ENCODE data around the gene TULP4.
A peak's percentile ranks its signal among the peaks of the same experiment; 100 is the strongest.

TULP4 gene

GRCh38 chr6:158309814-158310213 is 2.5 kb upstream of the TULP4 start:
- Mint-ChIP-seq H3K4me1 (peaks cover 7% of the 10 kb centered on the region), H3K9me3 (no peaks in the 10 kb centered on the region), H3K4me3 (no peak overlapping the region), H3K27ac (no peak overlapping the region), H3K27me3 (no peaks in the 10 kb centered on the region)
- DNase-seq (no peak), ATAC-seq (no peak)

DNA sequence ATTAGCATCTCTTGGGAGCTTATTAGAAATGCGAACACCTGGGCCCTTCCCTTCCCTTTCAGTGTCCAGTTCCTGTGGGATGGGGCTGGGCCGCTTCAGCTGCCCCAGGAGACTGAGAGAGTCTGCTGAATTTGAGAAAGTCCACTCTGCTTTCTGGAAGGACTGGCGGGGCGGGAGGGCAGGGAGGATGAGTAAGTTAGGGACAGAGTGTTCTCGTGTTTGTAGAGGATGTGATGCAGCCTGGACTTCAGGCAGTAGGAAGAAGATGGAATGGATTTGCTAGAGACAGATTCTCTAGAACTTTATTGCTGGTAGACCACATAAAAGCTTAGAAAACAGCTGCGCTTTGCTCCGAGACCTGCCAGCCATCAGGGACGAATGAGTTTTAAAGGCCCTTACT is 1.1 kb upstream of the TULP4 start:
- H3K4me3 Mint-ChIP-seq = no peak overlapping the region
- H3K27ac Mint-ChIP-seq = peak overlapping the region; percentile 0 to 10
- DNase-seq (no peak), ATAC-seq (no peak)
- peaks cover 0 to 10% of the 10 kb centered on the region in 2 donors for H3K9me3 Mint-ChIP-seq
- peaks cover 7% of the 10 kb centered on the region for H3K4me1 Mint-ChIP-seq
- no peaks in the 10 kb centered on the region for H3K27me3 Mint-ChIP-seq

GRCh38 chr6:158311626-158312025 is 639 bp upstream of the TULP4 start:
- H3K4me1 Mint-ChIP-seq = peaks cover 7% of the 10 kb centered on the region
- H3K27me3 Mint-ChIP-seq = no peaks in the 10 kb centered on the region
- H3K27ac Mint-ChIP-seq = no peak overlapping the region
- H3K9me3 Mint-ChIP-seq = peaks cover 0 to 10% of the 10 kb centered on the region in 2 donors
- ATAC-seq (no peak), DNase-seq (no peak)
- H3K4me3 Mint-ChIP-seq = no peak overlapping the region

DNA sequence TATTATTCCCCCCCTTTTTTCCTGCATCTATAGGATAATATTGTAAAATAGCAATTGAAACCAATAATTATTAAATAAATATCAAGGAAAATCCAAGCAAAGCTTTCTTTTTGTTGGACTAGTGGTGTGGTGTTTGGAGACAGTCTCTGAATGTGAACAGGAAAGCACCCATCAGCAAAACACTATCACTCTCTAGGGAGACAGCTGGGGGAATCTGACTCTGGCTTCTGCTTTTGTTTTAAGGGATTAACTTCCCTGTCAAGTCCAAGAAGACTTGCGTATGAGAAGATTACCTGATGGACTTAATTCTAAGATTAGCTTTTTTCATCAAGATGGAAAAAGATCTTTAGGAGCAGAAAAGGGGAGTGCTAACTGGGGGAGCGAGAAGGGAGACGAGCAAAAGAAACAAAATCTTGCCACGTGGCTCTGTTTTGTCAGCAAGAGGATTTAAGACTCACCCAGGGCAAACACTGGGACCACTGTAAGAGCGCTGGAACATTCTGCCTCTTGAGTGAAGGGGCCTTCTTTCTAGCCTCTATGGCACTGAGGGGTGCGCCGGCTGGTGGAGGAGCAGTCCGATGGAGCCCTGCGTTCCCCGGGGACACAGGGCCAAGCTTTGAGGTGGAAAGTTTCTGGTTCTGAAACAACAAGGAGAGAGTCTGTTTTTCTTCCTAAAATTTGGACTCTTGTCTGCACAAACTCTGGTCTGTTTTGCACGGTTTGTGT is 570 bp downstream of the TULP4 start:
- peaks cover 0 to 10% of the 10 kb centered on the region in 2 donors for H3K9me3 Mint-ChIP-seq
- ATAC-seq = no peak
- no peak overlapping the region for H3K27ac Mint-ChIP-seq

GRCh38 chr6:158313989-158314388 is 1.7 kb downstream of the TULP4 start:
- ATAC-seq (peak; percentile 55), DNase-seq (no peak)
- H3K27ac Mint-ChIP-seq = no peak overlapping the region
- H3K4me1 Mint-ChIP-seq = peaks cover 8% of the 10 kb centered on the region
- peak overlapping the region in 1 of 2 donors; percentile 35 for H3K4me3 Mint-ChIP-seq
- H3K9me3 Mint-ChIP-seq = peaks cover 0 to 10% of the 10 kb centered on the region in 2 donors
- no peaks in the 10 kb centered on the region for H3K27me3 Mint-ChIP-seq

More for the DNA sequence above, 570 bp downstream of the TULP4 start:
- peaks cover 7% of the 10 kb centered on the region for H3K4me1 Mint-ChIP-seq
- DNase-seq = no peak
- no peak overlapping the region for H3K4me3 Mint-ChIP-seq
- H3K27me3 Mint-ChIP-seq = no peaks in the 10 kb centered on the region

- Mint-ChIP-seq H3K4me1 (peaks cover 15% of the 10 kb centered on the region), H3K4me3 (no peak overlapping the region), H3K27me3 (no peaks in the 10 kb centered on the region), H3K9me3 (peaks cover 0 to 10% of the 10 kb centered on the region in 2 donors), H3K27ac (no peak overlapping the region)
- DNase-seq (no peak), ATAC-seq (no peak)
Observed at GRCh38 chr6:158314737-158315136, 2.5 kb downstream of the TULP4 start.

- H3K27ac Mint-ChIP-seq = no peak overlapping the region
Observed at GRCh38 chr6:158316022-158316421, 3.8 kb downstream of the TULP4 start.

GRCh38 chr6:158321960-158322359 is 9.7 kb downstream of the TULP4 start:
- Mint-ChIP-seq H3K27ac (peak overlapping the region in 1 of 2 donors; percentile 15), H3K4me3 (no peak overlapping the region), H3K9me3 (no peaks in the 10 kb centered on the region), H3K4me1 (peaks cover 41% of the 10 kb centered on the region), H3K27me3 (no peaks in the 10 kb centered on the region)
- ATAC-seq (no peak), DNase-seq (no peak)

More at GRCh38 chr6:158316022-158316421, 3.8 kb downstream of the TULP4 start:
- Mint-ChIP-seq H3K9me3 (peaks cover 0 to 10% of the 10 kb centered on the region in 2 donors), H3K4me1 (peaks cover 18% of the 10 kb centered on the region), H3K27me3 (no peaks in the 10 kb centered on the region), H3K4me3 (no peak overlapping the region)
- ATAC-seq (no peak), DNase-seq (no peak)

GRCh38 chr6:158322400-158322723 is 10.1 kb downstream of the TULP4 start:
- peak; percentile 54 for ATAC-seq
- Mint-ChIP-seq H3K4me1 (peaks cover 44% of the 10 kb centered on the region), H3K27ac (peak overlapping the region in 1 of 2 donors; percentile 4), H3K27me3 (no peaks in the 10 kb centered on the region), H3K4me3 (peak overlapping the region in 1 of 2 donors; percentile 6), H3K9me3 (no peaks in the 10 kb centered on the region)
- no peak for DNase-seq

DNA sequence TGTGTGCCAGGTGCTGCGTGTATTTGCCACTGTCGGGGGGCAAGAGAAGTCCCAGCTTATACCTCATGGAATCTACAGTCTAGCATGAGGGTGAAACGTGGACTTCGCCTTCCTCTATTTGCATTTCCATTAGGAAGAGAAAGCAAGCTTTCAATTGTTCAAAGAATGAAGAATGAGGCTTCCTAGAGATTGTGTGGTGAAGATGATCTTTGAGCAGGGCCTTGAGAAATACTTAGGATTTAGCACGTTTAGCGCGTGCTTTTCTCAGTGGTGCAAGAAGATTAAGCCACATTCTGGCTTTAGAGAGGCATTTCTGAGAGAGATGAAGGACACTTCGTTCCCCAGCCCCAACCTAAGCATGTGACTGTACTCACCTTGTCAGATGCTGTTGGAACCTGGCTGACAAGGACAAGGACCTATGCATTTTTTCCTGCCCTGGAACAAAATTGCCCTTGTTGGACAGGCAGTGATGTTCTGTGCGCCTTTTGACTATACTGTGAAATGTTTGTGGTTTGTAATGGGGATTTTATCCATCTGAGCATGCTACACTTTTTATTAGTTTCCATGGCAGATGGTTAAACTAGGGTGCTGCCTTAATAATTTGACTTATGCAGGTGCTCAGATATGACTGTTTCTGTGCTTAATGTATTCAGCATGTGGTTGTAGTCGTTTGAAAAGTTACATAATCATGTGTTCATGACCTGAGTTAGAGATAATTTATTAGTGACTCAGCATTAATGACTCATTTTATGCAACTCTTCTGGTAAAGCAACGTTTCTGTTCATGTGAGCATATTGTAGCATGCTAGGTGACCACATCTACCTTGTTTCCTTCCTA is 10.7 kb downstream of the TULP4 start:
- ATAC-seq = peak; percentile 67
- Mint-ChIP-seq H3K27me3 (no peaks in the 10 kb centered on the region), H3K9me3 (no peaks in the 10 kb centered on the region), H3K4me1 (peaks cover 50% of the 10 kb centered on the region), H3K4me3 (peak overlapping the region in 1 of 2 donors; percentile 6), H3K27ac (peak overlapping the region in 1 of 2 donors; percentile 4)
- no peak for DNase-seq

DNA sequence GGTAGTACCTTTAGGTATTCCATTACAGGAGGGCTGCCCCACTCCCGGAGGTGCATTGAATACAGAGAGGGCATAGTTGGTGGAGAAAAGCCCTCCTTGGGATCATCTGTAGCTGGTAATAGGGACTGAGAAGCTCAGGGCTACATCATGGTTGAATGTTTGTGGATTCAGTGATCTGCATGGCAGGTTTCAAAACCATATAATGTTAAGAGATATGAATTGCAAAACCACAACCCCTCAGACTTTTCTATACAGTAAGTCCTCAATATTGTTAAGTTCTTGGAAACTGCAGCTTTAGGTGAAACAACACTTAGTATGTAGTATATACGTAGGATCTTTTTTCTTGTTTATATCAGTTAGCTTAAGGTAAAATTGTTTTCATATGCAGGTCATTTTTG is 11.3 kb downstream of the TULP4 start:
- no peaks in the 10 kb centered on the region for H3K9me3 Mint-ChIP-seq
- ATAC-seq = peak; percentile 75

GRCh38 chr6:158324136-158324535 is 11.9 kb downstream of the TULP4 start:
- Mint-ChIP-seq H3K27ac (no peak overlapping the region), H3K9me3 (no peaks in the 10 kb centered on the region), H3K4me1 (peaks cover 53% of the 10 kb centered on the region), H3K27me3 (no peaks in the 10 kb centered on the region), H3K4me3 (no peak overlapping the region)
- ATAC-seq (no peak), DNase-seq (no peak)

More for the DNA sequence above, 11.3 kb downstream of the TULP4 start:
- H3K4me1 Mint-ChIP-seq = peaks cover 55% of the 10 kb centered on the region
- no peak overlapping the region for H3K27ac Mint-ChIP-seq
- H3K4me3 Mint-ChIP-seq = no peak overlapping the region
- H3K27me3 Mint-ChIP-seq = no peaks in the 10 kb centered on the region
- DNase-seq = no peak

GRCh38 chr6:158327211-158327610 is 14.9 kb downstream of the TULP4 start:
- Mint-ChIP-seq H3K27me3 (no peaks in the 10 kb centered on the region), H3K27ac (no peak overlapping the region), H3K4me3 (no peak overlapping the region), H3K4me1 (peaks cover 35% of the 10 kb centered on the region), H3K9me3 (peaks cover 0 to 4% of the 10 kb centered on the region in 2 donors)
- ATAC-seq (no peak), DNase-seq (no peak)

- peaks cover 0 to 8% of the 10 kb centered on the region in 2 donors for H3K9me3 Mint-ChIP-seq
- H3K27me3 Mint-ChIP-seq = no peaks in the 10 kb centered on the region
- ATAC-seq = no peak
- DNase-seq = no peak
- H3K4me3 Mint-ChIP-seq = no peak overlapping the region
- no peak overlapping the region for H3K27ac Mint-ChIP-seq
- H3K4me1 Mint-ChIP-seq = peaks cover 17% of the 10 kb centered on the region
Observed at GRCh38 chr6:158328952-158329351, 16.7 kb downstream of the TULP4 start.

- peaks cover 0 to 8% of the 10 kb centered on the region in 2 donors for H3K9me3 Mint-ChIP-seq
- no peak for DNase-seq
- no peaks in the 10 kb centered on the region for H3K27me3 Mint-ChIP-seq
- no peak overlapping the region for H3K4me3 Mint-ChIP-seq
- H3K4me1 Mint-ChIP-seq = peaks cover 14% of the 10 kb centered on the region
- H3K27ac Mint-ChIP-seq = no peak overlapping the region
- ATAC-seq = no peak
Observed at GRCh38 chr6:158329531-158329930, 17.3 kb downstream of the TULP4 start.

- H3K9me3 Mint-ChIP-seq = peaks cover 0 to 8% of the 10 kb centered on the region in 2 donors
- no peaks in the 10 kb centered on the region for H3K27me3 Mint-ChIP-seq
- no peak overlapping the region for H3K4me3 Mint-ChIP-seq
- H3K4me1 Mint-ChIP-seq = peaks cover 14% of the 10 kb centered on the region
- no peak for DNase-seq
- H3K27ac Mint-ChIP-seq = no peak overlapping the region
- no peak for ATAC-seq
Observed at GRCh38 chr6:158330016-158330415, 17.8 kb downstream of the TULP4 start.

Measured in stimulated activated naive CD8-positive, alpha-beta T cell treated with anti-CD3 and anti-CD28 coated beads, Interleukin-15, amount 100 ng/mL, for 72 hours (primary cell).